AG08396 (cell line): Measurements from ENCODE around the gene CEACAM16.

Source experiments
- DNase-seq: peaks from one replicate; pipeline ENCODE4 v3.0.0; 2012; ENCODE audit warnings: low spot score, mixed read lengths

CEACAM16 gene

GRCh38 chr19:44746616-44746945 lies 47.6 kb downstream of the CEACAM16 start:
- no peak for DNase-seq

GRCh38 chr19:44746946-44747738 lies 48.2 kb downstream of the CEACAM16 start:
- DNase-seq: peak; percentile 92

GRCh38 chr19:44747739-44748425 lies 48.9 kb downstream of the CEACAM16 start:
- DNase-seq: peak; percentile 60

GRCh38 chr19:44748426-44749254 lies 49.7 kb downstream of the CEACAM16 start, which contains the start of gene BCL3:
Gene BCL3 (plus strand): TSS chr19:44748708. CDS start chr19:44748791, 83 bp downstream.
- peak; percentile 70 for DNase-seq

GRCh38 chr19:44749292-44749691 lies 50.3 kb downstream of the CEACAM16 start:
- DNase-seq: no peak

- no peak for DNase-seq
These were observed 51.0 kb downstream of the CEACAM16 start for GRCh38 chr19:44749994-44750393.

GRCh38 chr19:44752123-44752815 lies 53.3 kb downstream of the CEACAM16 start:
- no peak for DNase-seq

- peak; percentile 90 for DNase-seq
These were observed 54.1 kb downstream of the CEACAM16 start for GRCh38 chr19:44752816-44753625.

GRCh38 chr19:44753626-44753931 lies 54.6 kb downstream of the CEACAM16 start:
- DNase-seq: no peak

GRCh38 chr19:44753932-44754749 lies 55.2 kb downstream of the CEACAM16 start:
- peak; percentile 83 for DNase-seq

GRCh38 chr19:44754750-44755080 lies 55.8 kb downstream of the CEACAM16 start:
- DNase-seq: no peak

GRCh38 chr19:44755219-44755618 lies 56.3 kb downstream of the CEACAM16 start:
- no peak for DNase-seq

GRCh38 chr19:44756089-44756562 lies 57.2 kb downstream of the CEACAM16 start:
- no peak for DNase-seq

- DNase-seq: peak; percentile 72
These were observed 58.2 kb downstream of the CEACAM16 start for GRCh38 chr19:44757057-44757734.

GRCh38 chr19:44757735-44758505 lies 59.0 kb downstream of the CEACAM16 start:
- DNase-seq: peak; percentile 77

- DNase-seq: no peak
These were observed 59.6 kb downstream of the CEACAM16 start for GRCh38 chr19:44758596-44758995.

- no peak for DNase-seq
These were observed 60.3 kb downstream of the CEACAM16 start for GRCh38 chr19:44759083-44759804.
